Lower leg skin (tissue), 3 donors: Measurements from ENCODE around the gene TMPRSS11F.

Source experiments
- POLR2A ChIP-seq, 2 donors: fragments of 450-650 bp; IDR thresholded peaks; one replicate each; pipeline ENCODE4 v1.6.1; 2016 to 2017; ENCODE audit warnings: antibody characterized with exemption in 2 of 2, mild to moderate bottlenecking in 1 of 2, moderate library complexity in 1 of 2
- TF ChIP-seq, protein P1 (sequence below), 3 donors: fragments of 450-650 bp; IDR thresholded peaks; one replicate each; pipeline ENCODE4 v1.5.1; 2016; ENCODE audit warnings: antibody characterized with exemption in 3 of 3, mild to moderate bottlenecking in 3 of 3, moderate library complexity in 2 of 3

DNA sequence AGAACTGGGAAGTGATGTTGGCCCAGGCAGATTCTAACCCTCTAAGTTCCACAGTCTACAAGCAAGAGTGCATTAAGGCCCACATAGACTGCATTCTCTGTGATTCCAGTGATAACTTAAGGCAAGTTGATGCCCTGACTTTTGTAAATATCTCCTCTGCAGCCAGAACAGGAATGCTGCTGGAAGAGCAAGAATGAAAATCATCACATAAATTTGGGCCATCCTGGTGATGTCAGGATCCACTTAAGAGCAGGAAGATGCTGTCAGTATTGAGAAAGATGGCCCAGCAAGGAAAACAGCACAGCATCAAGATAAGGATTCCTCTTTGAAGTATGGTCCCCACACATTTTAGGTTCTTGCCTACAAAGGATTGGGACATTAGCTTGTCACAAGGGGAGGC, 52.4 kb downstream of the TMPRSS11F start:
- no peak for TF ChIP-seq POLR2A (IDR thresholded peaks at IDR 0.05)
- TF ChIP-seq, protein P1, sequence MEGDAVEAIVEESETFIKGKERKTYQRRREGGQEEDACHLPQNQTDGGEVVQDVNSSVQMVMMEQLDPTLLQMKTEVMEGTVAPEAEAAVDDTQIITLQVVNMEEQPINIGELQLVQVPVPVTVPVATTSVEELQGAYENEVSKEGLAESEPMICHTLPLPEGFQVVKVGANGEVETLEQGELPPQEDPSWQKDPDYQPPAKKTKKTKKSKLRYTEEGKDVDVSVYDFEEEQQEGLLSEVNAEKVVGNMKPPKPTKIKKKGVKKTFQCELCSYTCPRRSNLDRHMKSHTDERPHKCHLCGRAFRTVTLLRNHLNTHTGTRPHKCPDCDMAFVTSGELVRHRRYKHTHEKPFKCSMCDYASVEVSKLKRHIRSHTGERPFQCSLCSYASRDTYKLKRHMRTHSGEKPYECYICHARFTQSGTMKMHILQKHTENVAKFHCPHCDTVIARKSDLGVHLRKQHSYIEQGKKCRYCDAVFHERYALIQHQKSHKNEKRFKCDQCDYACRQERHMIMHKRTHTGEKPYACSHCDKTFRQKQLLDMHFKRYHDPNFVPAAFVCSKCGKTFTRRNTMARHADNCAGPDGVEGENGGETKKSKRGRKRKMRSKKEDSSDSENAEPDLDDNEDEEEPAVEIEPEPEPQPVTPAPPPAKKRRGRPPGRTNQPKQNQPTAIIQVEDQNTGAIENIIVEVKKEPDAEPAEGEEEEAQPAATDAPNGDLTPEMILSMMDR (IDR thresholded peaks at IDR 0.05): no peak
